Measurements from ENCODE around the gene WSB1.

WSB1 gene

DNA sequence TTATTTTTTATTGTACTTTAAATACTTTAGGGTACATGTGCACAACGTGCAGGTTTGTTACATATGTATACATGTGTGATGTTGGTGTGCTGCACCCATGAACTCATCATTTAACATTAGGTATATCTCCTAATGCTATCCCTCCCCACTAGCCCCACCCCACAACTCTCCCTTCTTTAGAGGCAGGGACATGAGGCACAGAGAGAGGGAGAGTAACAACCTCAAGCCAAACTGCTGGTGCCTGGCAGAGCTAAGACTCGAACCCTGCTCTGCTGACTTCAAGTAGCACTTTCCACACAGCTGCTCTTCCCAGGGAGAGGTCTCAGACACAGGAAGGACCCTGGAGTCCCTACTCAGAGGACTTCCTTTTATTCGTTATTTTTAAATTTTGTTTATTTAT is 69.4 kb downstream of the WSB1 start:
- DNase-seq: no peak

Measured in NCI-H1092 (cell line).